ENCODE data around the gene LINS1. TPM values are rescaled to one million over a fixed set of nuclear protein-coding genes. Genes with fewer than 3 reads are reported as not detected.

Gene LINS1
- total RNA-seq, 1 donor from 2014 or later = 33.3 TPM

DNA sequence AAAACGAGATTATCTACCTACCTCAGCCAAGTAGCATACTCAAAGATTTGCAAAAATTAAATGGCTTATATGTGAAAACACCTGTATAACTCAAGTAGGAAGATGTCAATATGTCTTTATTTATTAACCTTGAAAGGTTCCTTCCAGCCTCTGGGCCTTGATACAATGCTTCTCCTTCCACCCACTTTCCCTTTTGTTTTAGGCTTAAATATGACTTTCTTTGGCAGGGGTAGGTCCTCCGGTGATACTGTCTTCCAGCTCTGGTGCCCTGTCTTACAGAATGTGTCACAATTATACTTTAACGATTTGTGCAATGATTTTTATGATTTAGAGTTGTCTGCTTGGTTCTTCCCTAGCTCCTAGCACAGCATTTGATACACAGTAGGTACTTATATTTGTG, 4.1 kb downstream of the LINS1 start:
- H3K27ac Mint-ChIP-seq = no peak overlapping the region
- no peak for DNase-seq
- H3K4me1 Mint-ChIP-seq = peaks cover 42% of the 10 kb centered on the region

DNA sequence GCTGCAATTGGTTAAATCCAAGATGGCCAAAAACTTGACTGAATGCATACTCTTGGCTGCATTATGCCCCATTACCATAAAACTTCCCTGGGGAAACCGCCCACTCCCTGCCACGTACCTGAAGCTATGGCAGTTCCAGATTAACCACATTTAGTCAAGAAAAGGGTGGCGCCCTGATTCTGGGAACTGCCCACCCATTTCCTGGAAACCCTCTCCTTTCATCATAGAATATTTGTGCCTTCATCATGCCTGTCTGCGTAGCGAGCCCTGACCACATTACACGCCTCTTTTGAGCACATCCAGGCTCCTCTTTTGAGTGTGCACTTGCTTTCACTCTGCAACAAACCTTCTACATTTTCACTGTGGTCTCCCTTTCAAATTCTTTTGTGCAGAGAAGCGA, 5.2 kb downstream of the LINS1 start:
- peaks cover 3% of the 10 kb centered on the region for H3K36me3 Mint-ChIP-seq (ENCODE audit: low read depth)
- ChIA-PET POLR2A (interaction anchor here (0.7 kb wide), 1 partner anchor 11 kb away, joined by 4 read pairs; no protein-coding TSS in a partner anchor), CTCF (no interaction called here)
- peak overlapping the region; percentile 56 for H3K4me3 Mint-ChIP-seq
- no peaks in the 10 kb centered on the region for H3K9me3 Mint-ChIP-seq
- H3K27me3 Mint-ChIP-seq = no peaks in the 10 kb centered on the region
- peaks cover 41% of the 10 kb centered on the region for H3K4me1 Mint-ChIP-seq
- ATAC-seq (ENCODE audit: low read depth) (peak; percentile 55), DNase-seq (no peak)
- TF ChIP-seq, protein P1, sequence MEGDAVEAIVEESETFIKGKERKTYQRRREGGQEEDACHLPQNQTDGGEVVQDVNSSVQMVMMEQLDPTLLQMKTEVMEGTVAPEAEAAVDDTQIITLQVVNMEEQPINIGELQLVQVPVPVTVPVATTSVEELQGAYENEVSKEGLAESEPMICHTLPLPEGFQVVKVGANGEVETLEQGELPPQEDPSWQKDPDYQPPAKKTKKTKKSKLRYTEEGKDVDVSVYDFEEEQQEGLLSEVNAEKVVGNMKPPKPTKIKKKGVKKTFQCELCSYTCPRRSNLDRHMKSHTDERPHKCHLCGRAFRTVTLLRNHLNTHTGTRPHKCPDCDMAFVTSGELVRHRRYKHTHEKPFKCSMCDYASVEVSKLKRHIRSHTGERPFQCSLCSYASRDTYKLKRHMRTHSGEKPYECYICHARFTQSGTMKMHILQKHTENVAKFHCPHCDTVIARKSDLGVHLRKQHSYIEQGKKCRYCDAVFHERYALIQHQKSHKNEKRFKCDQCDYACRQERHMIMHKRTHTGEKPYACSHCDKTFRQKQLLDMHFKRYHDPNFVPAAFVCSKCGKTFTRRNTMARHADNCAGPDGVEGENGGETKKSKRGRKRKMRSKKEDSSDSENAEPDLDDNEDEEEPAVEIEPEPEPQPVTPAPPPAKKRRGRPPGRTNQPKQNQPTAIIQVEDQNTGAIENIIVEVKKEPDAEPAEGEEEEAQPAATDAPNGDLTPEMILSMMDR (IDR thresholded peaks at IDR 0.05) = no peak
- intact Hi-C loops (cut with micrococcal nuclease) = no loop called here
- H3K27ac Mint-ChIP-seq = peak overlapping the region; percentile 47

More for the DNA sequence above, 4.1 kb downstream of the LINS1 start:
- ChIA-PET CTCF (no interaction called here), POLR2A (no interaction called here)
- H3K9me3 Mint-ChIP-seq = no peaks in the 10 kb centered on the region
- TF ChIP-seq, protein P1 (IDR thresholded peaks at IDR 0.05) = no peak
- H3K36me3 Mint-ChIP-seq (ENCODE audit: low read depth) = peaks cover 3% of the 10 kb centered on the region
- ATAC-seq (ENCODE audit: low read depth) = no peak
- no peaks in the 10 kb centered on the region for H3K27me3 Mint-ChIP-seq
- no peak overlapping the region for H3K4me3 Mint-ChIP-seq
- intact Hi-C loops (cut with micrococcal nuclease) = no loop called here

DNA sequence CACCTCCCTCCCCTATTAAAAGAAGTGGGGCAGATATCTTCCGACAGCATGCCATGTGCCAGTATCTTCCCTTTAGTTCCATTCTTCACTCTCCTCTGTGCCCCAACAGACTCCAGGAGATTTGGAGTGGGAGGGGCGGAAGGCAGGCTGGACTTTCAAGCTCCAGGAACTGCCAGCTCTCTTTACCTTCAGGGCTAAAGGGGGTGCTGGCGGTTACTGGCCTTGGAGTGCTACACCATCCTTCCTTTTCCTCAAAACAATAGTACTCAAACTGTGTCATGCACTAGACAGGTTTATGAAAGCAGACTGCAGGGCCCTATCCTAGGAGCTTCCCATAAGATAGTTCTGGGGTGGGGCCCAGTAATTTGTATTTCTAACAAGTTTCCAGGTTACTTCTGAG, 6.0 kb downstream of the LINS1 start:
- ChIA-PET CTCF (no interaction called here), POLR2A (no interaction called here)
- Mint-ChIP-seq H3K27ac (no peak overlapping the region), H3K4me3 (no peak overlapping the region), H3K36me3 (ENCODE audit: low read depth) (peaks cover 3% of the 10 kb centered on the region), H3K4me1 (peaks cover 41% of the 10 kb centered on the region), H3K9me3 (no peaks in the 10 kb centered on the region), H3K27me3 (no peaks in the 10 kb centered on the region)
- TF ChIP-seq, protein P1 (IDR thresholded peaks at IDR 0.05) = no peak
- DNase-seq = no peak
- ATAC-seq (ENCODE audit: low read depth) = no peak
- intact Hi-C loops (cut with micrococcal nuclease) = no loop called here

DNA sequence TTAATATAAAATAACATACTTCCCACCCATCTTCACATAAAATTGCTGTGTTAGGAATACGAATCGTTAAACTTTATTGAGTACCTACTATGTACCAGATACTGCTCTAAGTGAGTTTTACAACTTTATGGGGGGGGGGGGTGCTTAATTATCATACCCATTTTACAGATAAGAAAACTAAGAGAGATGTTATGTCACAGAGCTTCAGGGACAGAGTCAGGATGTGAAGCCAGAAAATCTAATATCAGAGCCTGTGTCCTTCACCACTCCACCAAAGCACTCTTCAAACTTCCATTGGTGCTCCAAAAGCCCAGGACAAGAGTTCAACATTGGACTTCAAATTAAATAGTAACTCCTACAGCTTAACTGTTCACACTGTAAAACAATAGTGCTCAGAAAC, 8.6 kb downstream of the LINS1 start:
- no peak overlapping the region for H3K4me3 Mint-ChIP-seq
- peaks cover 10% of the 10 kb centered on the region for H3K36me3 Mint-ChIP-seq (ENCODE audit: low read depth)
- ATAC-seq (ENCODE audit: low read depth) = no peak
- POLR2A ChIA-PET = interaction anchor here (1.1 kb wide), 1 partner anchor 8 kb away, joined by 3 read pairs; the partner anchor contains the start of genes ASB7 and LINS1
- TF ChIP-seq, protein P1 (IDR thresholded peaks at IDR 0.05) = no peak
- peaks cover 5% of the 10 kb centered on the region for H3K9me3 Mint-ChIP-seq
- H3K27ac Mint-ChIP-seq = no peak overlapping the region
- intact Hi-C loops (cut with micrococcal nuclease) = no loop called here
- DNase-seq = no peak
- H3K27me3 Mint-ChIP-seq = no peaks in the 10 kb centered on the region
- CTCF ChIA-PET = no interaction called here
- H3K4me1 Mint-ChIP-seq = peaks cover 26% of the 10 kb centered on the region

DNA sequence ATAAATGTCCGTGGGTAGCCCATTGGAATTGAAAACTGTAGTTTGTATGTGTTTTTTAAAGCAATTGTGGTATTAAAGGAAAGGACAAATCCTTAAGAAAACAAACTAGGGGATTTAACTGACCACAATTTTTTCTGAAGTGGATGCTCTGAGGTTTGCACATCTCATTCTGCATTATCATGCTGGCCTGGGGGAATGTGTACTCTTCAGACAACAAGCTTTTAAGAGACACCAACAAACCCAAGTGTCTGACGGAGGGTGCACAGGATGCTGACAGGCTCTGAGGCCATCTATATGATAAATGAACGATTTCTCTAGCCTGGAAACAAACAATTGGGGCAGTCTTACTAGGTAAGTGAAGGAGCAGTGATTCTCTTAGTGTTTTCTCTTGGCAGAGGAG, 9.1 kb downstream of the LINS1 start:
- ChIA-PET CTCF (no interaction called here), POLR2A (interaction anchor here (1.1 kb wide), 1 partner anchor 9 kb away, joined by 3 read pairs; the partner anchor contains the start of genes ASB7 and LINS1)
- Mint-ChIP-seq H3K4me3 (no peak overlapping the region), H3K9me3 (peaks cover 7% of the 10 kb centered on the region), H3K4me1 (peaks cover 23% of the 10 kb centered on the region), H3K36me3 (ENCODE audit: low read depth) (peaks cover 10% of the 10 kb centered on the region), H3K27ac (no peak overlapping the region), H3K27me3 (no peaks in the 10 kb centered on the region)
- intact Hi-C loops (cut with micrococcal nuclease) = no loop called here
- DNase-seq (no peak), ATAC-seq (ENCODE audit: low read depth) (no peak)
- TF ChIP-seq, protein P1 (IDR thresholded peaks at IDR 0.05) = no peak
